Measurements from ENCODE around the gene SLC26A11. TPM values are rescaled to one million over a fixed set of nuclear protein-coding genes. Genes with fewer than 3 reads are reported as not detected.

SLC26A11 gene
- total and polyA plus RNA-seq, 2 of the 13 experiments (the other 11 are each of a cell fraction or from before 2014, with no cell fraction given) = 8.7 to 13.2 TPM

DNA sequence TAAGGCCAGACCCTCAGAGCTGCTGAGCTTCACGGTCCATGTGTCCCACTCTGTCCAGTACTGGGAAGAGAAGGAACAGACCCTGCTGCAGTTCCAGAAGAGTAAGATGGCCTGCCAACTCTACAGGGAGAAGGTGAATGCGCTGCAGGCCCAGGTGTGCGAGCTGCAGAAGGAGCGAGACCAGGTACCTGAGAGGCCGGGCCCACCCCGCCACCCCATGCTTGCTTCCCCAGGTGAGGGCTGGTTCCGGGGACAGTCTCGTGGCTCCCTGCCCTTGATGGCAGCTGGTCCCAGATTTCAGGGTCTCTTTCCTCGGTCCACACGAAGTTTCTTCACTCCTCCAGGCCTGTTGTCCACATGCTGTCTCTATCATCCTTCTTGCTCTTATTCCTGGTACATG lies 29.5 kb upstream of the SLC26A11 start:
- ChIA-PET CTCF (ENCODE audit: low intra/inter-chr PET ratio, low total read pairs) (no interaction called here), POLR2A (no interaction called here)
- 49% methylated on average over 10 of the region's 10 CpGs for WGBS (ENCODE audit: low lambda C conversion rate)
- no peak overlapping the region for H3K9ac ChIP-seq (ENCODE audit: insufficient read depth, low read depth, low read length)
- no peaks in the 10 kb centered on the region for H3K9me3 ChIP-seq (ENCODE audit: low read length)
- no peak for DNase-seq (ENCODE audit: low spot score)
- no peak overlapping the region for H2AFZ ChIP-seq (ENCODE audit: low read length)
- no TSS peak for BruUV-seq (replicated peaks)
- no peak overlapping the region for H3K4me3 ChIP-seq (replicated peaks in 1 of 3; ENCODE audit: insufficient read depth in 1 of 3, low read depth in 2 of 3, low read length in 3 of 3)
- peaks cover 32 to 96% of the 10 kb centered on the region in 2 experiments for H3K27me3 ChIP-seq (ENCODE audit: control insufficient read depth in 1 of 2, insufficient read depth in 2 of 2, low read length in 2 of 2)
- peaks cover 41% of the 10 kb centered on the region for H3K4me1 ChIP-seq (ENCODE audit: insufficient read depth, low read length)
- no peak for TF ChIP-seq MXI1 (IDR thresholded peaks at IDR 0.05; ENCODE audit: borderline replicate concordance, low read depth, low read length)
- H4K20me1 ChIP-seq (ENCODE audit: insufficient read depth, low read length) = no peaks in the 10 kb centered on the region; the same call in 1 of the 2 replicates
- no peak overlapping the region for H3K4me2 ChIP-seq (ENCODE audit: low read depth, low read length)
- FAIRE-seq = no peak
- intact Hi-C loops (cut with micrococcal nuclease; ENCODE audit: unreplicated experiment) (no loop called here), in situ Hi-C loops (cut with HindIII; ENCODE audit: extremely low pct_ligation_motif_present, low pct_unique_long_range_greater_than_20kb) (no loop called here)
- H3K36me3 ChIP-seq (replicated peaks in 1 of 2; ENCODE audit: control insufficient read depth in 1 of 2, insufficient read depth in 2 of 2, low read length in 2 of 2) = no peaks in the 10 kb centered on the region
- H3K27ac ChIP-seq (ENCODE audit: extremely low read length, insufficient read depth, low read length) = no peak overlapping the region
- H3K79me2 ChIP-seq (ENCODE audit: insufficient read depth, low read length) = no peaks in the 10 kb centered on the region
- ATAC-seq = no peak

DNA sequence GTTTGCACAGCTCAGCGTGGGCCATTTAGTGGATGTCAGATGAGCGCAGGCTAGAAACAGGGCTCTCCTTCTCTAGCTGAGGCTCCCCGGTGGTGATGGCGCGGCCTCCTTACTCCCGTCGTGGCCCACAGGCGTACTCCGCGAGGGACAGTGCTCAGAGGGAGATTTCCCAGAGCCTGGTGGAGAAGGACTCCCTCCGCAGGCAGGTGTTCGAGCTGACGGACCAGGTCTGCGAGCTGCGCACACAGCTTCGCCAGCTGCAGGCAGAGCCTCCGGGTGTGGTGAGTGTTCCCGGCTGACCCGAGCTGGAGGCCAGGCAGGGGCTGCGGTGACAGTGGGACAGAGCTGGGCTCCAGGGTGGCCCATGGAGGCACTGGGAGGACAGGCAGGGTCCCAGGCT lies 29.0 kb upstream of the SLC26A11 start:
- H3K4me3 ChIP-seq (replicated peaks in 1 of 3; ENCODE audit: insufficient read depth in 1 of 3, low read depth in 2 of 3, low read length in 3 of 3) = no peak overlapping the region
- 64% methylated on average over 20 of the region's 20 CpGs for WGBS (ENCODE audit: low lambda C conversion rate)
- no peak overlapping the region for H3K9ac ChIP-seq (ENCODE audit: insufficient read depth, low read depth, low read length)
- no peaks in the 10 kb centered on the region for H3K36me3 ChIP-seq (replicated peaks in 1 of 2; ENCODE audit: control insufficient read depth in 1 of 2, insufficient read depth in 2 of 2, low read length in 2 of 2)
- DNase-seq (ENCODE audit: low spot score) = no peak
- no peaks in the 10 kb centered on the region; the same call in 1 of the 2 replicates for H4K20me1 ChIP-seq (ENCODE audit: insufficient read depth, low read length)
- H3K27me3 ChIP-seq (ENCODE audit: control insufficient read depth in 1 of 2, insufficient read depth in 2 of 2, low read length in 2 of 2) = peaks cover 35 to 91% of the 10 kb centered on the region in 2 experiments
- ChIA-PET CTCF (ENCODE audit: low intra/inter-chr PET ratio, low total read pairs) (no interaction called here), POLR2A (interaction anchor here (1.4 to 2.6 kb wide), 2 partner anchors 15 to 45 kb away, joined by 3 to 5 read pairs; no protein-coding TSS in a partner anchor)
- H3K79me2 ChIP-seq (ENCODE audit: insufficient read depth, low read length) = no peaks in the 10 kb centered on the region
- BruUV-seq (replicated peaks) = no TSS peak
- no peak overlapping the region for H3K27ac ChIP-seq (ENCODE audit: extremely low read length, insufficient read depth, low read length)
- TF ChIP-seq CBX1 (IDR thresholded peaks at IDR 0.05; ENCODE audit: low read depth) (no peak), ZBTB38 (CRISPR knock-in tag; IDR thresholded peaks at IDR 0.05) (0 out of 2 replicates have a peak, but pooled peaks have one; percentile 14), ZBTB1 (CRISPR knock-in tag; IDR thresholded peaks at IDR 0.05; ENCODE audit: borderline replicate concordance) (no peak), XRCC5 (optimal IDR thresholded peaks at IDR 0.05; ENCODE audit: low read length) (peak; percentile 7), ZNF768 (CRISPR knock-in tag; IDR thresholded peaks at IDR 0.05) (peak; percentile 22; the same call in 1 of the 2 replicates), EHMT2 (IDR thresholded peaks at IDR 0.05; ENCODE audit: borderline replicate concordance, low read depth, low read length) (no peak), FOXA3 (CRISPR knock-in tag; IDR thresholded peaks at IDR 0.05) (no peak)
- TF ChIP-seq, protein P1, sequence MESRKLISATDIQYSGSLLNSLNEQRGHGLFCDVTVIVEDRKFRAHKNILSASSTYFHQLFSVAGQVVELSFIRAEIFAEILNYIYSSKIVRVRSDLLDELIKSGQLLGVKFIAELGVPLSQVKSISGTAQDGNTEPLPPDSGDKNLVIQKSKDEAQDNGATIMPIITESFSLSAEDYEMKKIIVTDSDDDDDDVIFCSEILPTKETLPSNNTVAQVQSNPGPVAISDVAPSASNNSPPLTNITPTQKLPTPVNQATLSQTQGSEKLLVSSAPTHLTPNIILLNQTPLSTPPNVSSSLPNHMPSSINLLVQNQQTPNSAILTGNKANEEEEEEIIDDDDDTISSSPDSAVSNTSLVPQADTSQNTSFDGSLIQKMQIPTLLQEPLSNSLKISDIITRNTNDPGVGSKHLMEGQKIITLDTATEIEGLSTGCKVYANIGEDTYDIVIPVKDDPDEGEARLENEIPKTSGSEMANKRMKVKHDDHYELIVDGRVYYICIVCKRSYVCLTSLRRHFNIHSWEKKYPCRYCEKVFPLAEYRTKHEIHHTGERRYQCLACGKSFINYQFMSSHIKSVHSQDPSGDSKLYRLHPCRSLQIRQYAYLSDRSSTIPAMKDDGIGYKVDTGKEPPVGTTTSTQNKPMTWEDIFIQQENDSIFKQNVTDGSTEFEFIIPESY (CRISPR knock-in tag; IDR thresholded peaks at IDR 0.05) = peak; percentile 77
- TF ChIP-seq, protein P2, sequence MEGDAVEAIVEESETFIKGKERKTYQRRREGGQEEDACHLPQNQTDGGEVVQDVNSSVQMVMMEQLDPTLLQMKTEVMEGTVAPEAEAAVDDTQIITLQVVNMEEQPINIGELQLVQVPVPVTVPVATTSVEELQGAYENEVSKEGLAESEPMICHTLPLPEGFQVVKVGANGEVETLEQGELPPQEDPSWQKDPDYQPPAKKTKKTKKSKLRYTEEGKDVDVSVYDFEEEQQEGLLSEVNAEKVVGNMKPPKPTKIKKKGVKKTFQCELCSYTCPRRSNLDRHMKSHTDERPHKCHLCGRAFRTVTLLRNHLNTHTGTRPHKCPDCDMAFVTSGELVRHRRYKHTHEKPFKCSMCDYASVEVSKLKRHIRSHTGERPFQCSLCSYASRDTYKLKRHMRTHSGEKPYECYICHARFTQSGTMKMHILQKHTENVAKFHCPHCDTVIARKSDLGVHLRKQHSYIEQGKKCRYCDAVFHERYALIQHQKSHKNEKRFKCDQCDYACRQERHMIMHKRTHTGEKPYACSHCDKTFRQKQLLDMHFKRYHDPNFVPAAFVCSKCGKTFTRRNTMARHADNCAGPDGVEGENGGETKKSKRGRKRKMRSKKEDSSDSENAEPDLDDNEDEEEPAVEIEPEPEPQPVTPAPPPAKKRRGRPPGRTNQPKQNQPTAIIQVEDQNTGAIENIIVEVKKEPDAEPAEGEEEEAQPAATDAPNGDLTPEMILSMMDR (CRISPR knock-in tag; IDR thresholded peaks at IDR 0.05) = peak; percentile 24; the same call in 1 of the 2 replicates
- TF ChIP-seq, protein P3, sequence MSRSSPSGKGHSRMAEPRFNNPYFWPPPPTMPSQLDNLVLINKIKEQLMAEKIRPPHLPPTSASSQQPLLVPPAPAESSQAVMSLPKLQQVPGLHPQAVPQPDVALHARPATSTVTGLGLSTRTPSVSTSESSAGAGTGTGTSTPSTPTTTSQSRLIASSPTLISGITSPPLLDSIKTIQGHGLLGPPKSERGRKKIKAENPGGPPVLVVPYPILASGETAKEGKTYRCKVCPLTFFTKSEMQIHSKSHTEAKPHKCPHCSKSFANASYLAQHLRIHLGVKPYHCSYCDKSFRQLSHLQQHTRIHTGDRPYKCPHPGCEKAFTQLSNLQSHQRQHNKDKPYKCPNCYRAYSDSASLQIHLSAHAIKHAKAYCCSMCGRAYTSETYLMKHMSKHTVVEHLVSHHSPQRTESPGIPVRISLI (CRISPR knock-in tag; IDR thresholded peaks at IDR 0.05; ENCODE audit: borderline replicate concordance) = no peak
- TF ChIP-seq, protein P4, sequence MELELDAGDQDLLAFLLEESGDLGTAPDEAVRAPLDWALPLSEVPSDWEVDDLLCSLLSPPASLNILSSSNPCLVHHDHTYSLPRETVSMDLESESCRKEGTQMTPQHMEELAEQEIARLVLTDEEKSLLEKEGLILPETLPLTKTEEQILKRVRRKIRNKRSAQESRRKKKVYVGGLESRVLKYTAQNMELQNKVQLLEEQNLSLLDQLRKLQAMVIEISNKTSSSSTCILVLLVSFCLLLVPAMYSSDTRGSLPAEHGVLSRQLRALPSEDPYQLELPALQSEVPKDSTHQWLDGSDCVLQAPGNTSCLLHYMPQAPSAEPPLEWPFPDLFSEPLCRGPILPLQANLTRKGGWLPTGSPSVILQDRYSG (CRISPR knock-in tag; IDR thresholded peaks at IDR 0.05) = no peak
- in situ Hi-C loops (cut with HindIII; ENCODE audit: extremely low pct_ligation_motif_present, low pct_unique_long_range_greater_than_20kb) = no loop called here
- H2AFZ ChIP-seq (ENCODE audit: low read length) = no peak overlapping the region
- no peak overlapping the region for H3K4me2 ChIP-seq (ENCODE audit: low read depth, low read length)
- no peak for FAIRE-seq
- ATAC-seq = no peak
- peaks cover 43% of the 10 kb centered on the region for H3K4me1 ChIP-seq (ENCODE audit: insufficient read depth, low read length)
- intact Hi-C loops (cut with micrococcal nuclease; ENCODE audit: unreplicated experiment) = no loop called here
- no peaks in the 10 kb centered on the region for H3K9me3 ChIP-seq (ENCODE audit: low read length)

All from HepG2 (cell line).